Measurements from ENCODE around the gene ERBB4.

ERBB4 gene
- 0 reads per million in 4 donors for total RNA-seq

GRCh38 chr2:212538305-212539071 is at the start of gene ERBB4:
ERBB4 (minus strand) TSS chr2:212538802; CDS start chr2:212538530, 272 bp downstream.
- no peak for DNase-seq

- DNase-seq, result no peak
These were observed 41.5 kb upstream of the ERBB4 start for GRCh38 chr2:212580117-212580516.

GRCh38 chr2:212556296-212556695 is 17.7 kb upstream of the ERBB4 start:
- no peak for DNase-seq

GRCh38 chr2:212554233-212554632 is 15.6 kb upstream of the ERBB4 start:
- no peak for DNase-seq

- no peak for DNase-seq
These were observed 11.3 kb upstream of the ERBB4 start for GRCh38 chr2:212549941-212550340.

- no peak for DNase-seq
These were observed 10.9 kb upstream of the ERBB4 start for GRCh38 chr2:212549463-212549862.

GRCh38 chr2:212548455-212548819 is 9.8 kb upstream of the ERBB4 start:
- DNase-seq, result no peak

- DNase-seq, result no peak
These were observed 9.3 kb upstream of the ERBB4 start for GRCh38 chr2:212547716-212548454.

- DNase-seq, result no peak
These were observed 8.1 kb upstream of the ERBB4 start for GRCh38 chr2:212546669-212547068.

GRCh38 chr2:212540341-212540740 is 1.7 kb upstream of the ERBB4 start:
- no peak for DNase-seq

GRCh38 chr2:212539072-212539880 is 674 bp upstream of the ERBB4 start:
- DNase-seq, result no peak

GRCh38 chr2:212537726-212538304 is 787 bp downstream of the ERBB4 start:
- DNase-seq, result no peak

- DNase-seq, result no peak
These were observed 1.5 kb downstream of the ERBB4 start for GRCh38 chr2:212536817-212537725.

GRCh38 chr2:212535996-212536816 is 2.4 kb downstream of the ERBB4 start:
- DNase-seq, result no peak

GRCh38 chr2:212534336-212534735 is 4.3 kb downstream of the ERBB4 start:
- no peak for DNase-seq

GRCh38 chr2:212532585-212532984 is 6.0 kb downstream of the ERBB4 start:
- no peak for DNase-seq

GRCh38 chr2:212532087-212532486 is 6.5 kb downstream of the ERBB4 start:
- DNase-seq, result no peak

GRCh38 chr2:212531499-212531898 is 7.1 kb downstream of the ERBB4 start:
- no peak for DNase-seq

- DNase-seq, result no peak
These were observed 7.6 kb downstream of the ERBB4 start for GRCh38 chr2:212530991-212531390.

- no peak for DNase-seq
These were observed 8.2 kb downstream of the ERBB4 start for GRCh38 chr2:212530373-212530772.

Data from T-helper 1 cell (primary cell).